Esophagus muscularis mucosa (tissue), 3 donors: Measurements from ENCODE around the gene C16orf95.

Source experiments
- CTCF ChIP-seq, 3 experiments: fragments of 200-600 bp in 2 of 3; fragments of 450-650 bp in 1 of 3; sonication (generic) in 2 of 3; IDR thresholded peaks; one replicate each; pipeline ENCODE4 v1.5.1; 2017 to 2019; ENCODE audit warnings: antibody characterized with exemption in 3 of 3, mild to moderate bottlenecking in 2 of 3, moderate library complexity in 1 of 3
- POLR2A ChIP-seq: fragments of 450-650 bp; IDR thresholded peaks from one replicate; pipeline ENCODE4 v1.6.1; 2017; ENCODE audit warnings: antibody characterized with exemption, moderate library complexity, mild to moderate bottlenecking, low read depth

- TF ChIP-seq POLR2A = no peak
- TF ChIP-seq CTCF (IDR thresholded peaks at IDR 0.05) = no peak
Observed at GRCh38 chr16:87279094-87279658, 38.0 kb downstream of the C16orf95 start.
